Retinal pigment epithelial cell (primary cell): Measurements from ENCODE around the gene NOTCH1.

Experiments used
- DNase-seq: peaks from one replicate; pipeline ENCODE4 v3.0.0-alpha.2; 2010; ENCODE audit warnings: low read depth
- H3K4me3 ChIP-seq: 2 replicates; pipeline ENCODE4 v1.5.1; 2011; ENCODE audit warnings: mild to moderate bottlenecking, low read length, control low read depth, moderate library complexity
- CTCF ChIP-seq: conservative IDR thresholded peaks from 2 replicates; pipeline ENCODE4 v1.5.1; 2011; ENCODE audit warnings: low read depth, low read length, control low read depth, inconsistent platforms

Gene NOTCH1

DNA sequence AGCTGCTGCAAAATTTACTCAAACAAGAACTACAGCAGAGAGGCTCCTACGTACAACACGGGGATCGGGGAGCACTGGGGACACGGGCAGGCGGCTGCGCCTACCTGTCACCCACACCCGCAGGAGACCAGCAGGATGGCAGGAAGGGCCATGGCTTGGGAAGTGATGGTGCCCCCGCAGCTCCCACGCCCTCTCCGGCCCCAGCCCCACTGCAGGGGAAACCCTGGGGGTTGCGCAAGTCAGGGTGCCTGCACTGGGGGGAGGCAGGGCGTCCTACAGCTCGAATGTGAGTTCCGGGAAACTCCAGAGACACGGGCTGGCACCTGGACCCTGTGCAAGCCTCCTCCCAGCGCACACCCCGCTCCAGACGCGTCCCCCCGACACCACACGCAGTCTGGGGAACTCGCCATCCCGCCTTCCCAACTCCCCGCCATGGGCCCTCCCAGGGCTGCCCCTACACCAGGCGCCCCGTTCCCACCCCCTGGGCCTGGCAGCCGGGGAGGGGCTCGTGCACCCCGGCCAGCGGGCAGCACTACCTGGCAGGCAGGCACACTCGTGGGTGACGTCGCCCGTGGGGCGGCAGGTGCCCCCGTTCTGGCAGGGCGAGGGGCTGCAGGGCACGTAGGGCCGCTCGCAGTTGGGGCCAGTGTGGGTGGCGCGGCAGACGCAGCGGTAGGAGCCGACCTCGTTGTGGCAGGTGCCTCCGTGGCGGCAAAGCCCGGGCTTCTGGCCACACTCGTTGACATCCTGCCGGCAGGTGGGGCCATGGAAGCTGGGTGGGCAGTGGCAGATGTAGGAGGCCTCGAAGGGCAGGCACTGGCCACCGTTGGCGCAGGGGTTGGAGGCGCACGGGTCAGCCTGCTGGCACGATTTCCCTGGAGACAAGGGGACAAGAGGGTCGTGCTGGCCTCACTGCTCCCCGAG lies 23.3 kb downstream of the NOTCH1 start:
- no peak for TF ChIP-seq CTCF
- no peak for DNase-seq
- no peak overlapping the region for H3K4me3 ChIP-seq

DNA sequence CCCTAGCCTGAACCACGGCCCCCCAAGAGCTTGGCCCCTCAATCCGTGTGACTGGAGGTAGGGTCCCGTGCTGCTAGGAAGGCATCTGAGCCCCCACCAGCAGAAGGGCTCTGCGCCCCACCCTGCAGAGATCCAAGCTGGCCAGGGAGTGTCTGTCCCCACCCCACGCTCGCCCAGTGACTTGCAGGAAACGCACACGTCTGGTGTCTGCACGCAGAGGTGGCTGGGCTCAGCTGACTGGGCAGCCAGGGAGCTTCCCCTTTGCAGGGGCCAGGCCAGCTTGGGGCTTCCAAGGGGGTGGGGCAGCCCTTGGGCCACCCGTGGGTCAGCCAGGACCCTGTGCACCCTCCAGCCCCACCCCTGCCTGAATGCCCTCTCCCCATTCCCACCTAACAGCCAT lies 24.3 kb downstream of the NOTCH1 start:
- no peak overlapping the region for H3K4me3 ChIP-seq
- no peak for TF ChIP-seq CTCF
- DNase-seq = no peak

- DNase-seq = no peak
- no peak for TF ChIP-seq CTCF
Measured at GRCh38 chr9:136520053-136520540, 25.8 kb downstream of the NOTCH1 start.

DNA sequence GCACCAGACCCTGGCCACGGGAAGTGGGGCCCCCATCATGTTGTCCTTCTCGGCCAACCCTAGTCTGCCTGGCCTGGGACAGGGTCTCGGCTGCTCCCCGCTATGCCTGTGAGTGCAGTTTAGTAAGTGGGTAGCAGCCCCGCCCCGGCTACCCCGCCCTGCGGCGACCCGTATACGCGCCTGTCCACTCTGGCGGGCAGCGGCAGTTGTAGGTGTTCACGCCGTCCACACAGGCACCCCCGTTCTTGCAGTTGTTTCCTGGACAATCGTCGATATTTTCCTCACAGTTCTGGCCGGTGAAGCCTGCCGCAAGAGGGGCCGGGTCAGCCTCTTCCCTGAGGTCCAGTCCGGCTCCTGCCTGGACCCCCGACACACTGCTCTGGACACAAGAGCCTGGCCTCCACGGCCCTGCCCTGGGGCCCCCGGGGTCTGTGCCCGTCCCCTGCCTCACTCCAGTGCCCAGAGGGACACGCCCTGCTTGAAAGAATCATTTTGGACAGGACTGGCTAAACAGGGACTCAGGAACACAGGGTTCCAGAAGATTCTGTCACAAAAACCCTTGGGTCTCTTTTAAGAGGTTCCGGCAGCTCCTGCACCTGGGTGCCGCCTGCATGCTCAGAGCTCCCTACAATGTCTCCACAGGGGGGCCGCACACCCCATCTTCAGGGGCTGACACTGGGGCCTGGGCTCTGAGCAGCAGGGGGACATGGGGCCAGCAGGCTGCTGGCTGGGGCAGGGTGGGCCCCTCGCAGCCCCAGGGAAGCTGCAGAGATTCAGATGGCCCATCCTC lies 26.4 kb downstream of the NOTCH1 start:
- no peak for DNase-seq
- no peak for TF ChIP-seq CTCF
- H3K4me3 ChIP-seq = no peak overlapping the region

More at GRCh38 chr9:136520053-136520540, 25.8 kb downstream of the NOTCH1 start:
- H3K4me3 ChIP-seq = no peak overlapping the region

GRCh38 chr9:136518623-136519022 lies 27.2 kb downstream of the NOTCH1 start:
- H3K4me3 ChIP-seq = no peak overlapping the region
- TF ChIP-seq CTCF = no peak
- no peak for DNase-seq

DNA sequence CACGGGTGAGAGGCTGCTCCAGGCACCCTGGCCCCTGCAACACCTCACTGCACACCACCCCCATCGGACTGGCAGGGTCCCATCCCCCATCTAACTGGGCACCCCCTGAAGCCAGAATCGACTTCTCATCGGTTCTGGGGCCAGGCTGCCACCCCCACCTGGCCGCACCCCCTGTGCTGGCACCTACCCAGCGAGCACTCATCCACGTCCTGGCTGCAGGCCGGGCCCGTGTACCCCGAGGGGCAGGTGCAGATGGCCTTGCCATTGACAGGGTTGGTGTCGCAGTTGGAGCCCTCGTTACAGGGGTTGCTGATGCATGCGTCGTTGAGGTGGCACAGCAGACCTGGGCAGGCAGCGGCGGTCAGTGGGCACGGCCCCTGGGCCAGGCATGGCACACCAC lies 27.9 kb downstream of the NOTCH1 start:
- DNase-seq = no peak
- no peak for TF ChIP-seq CTCF
- H3K4me3 ChIP-seq = no peak overlapping the region
